ENCODE results near the gene TBC1D14.

The TBC1D14 gene

GRCh38 chr4:6892190-6892908 lies 17.3 kb upstream of the TBC1D14 start:
- H2AFZ ChIP-seq (ENCODE audit: low read depth, low read length, severe bottlenecking) = no peak overlapping the region
- H3K4me2 ChIP-seq (ENCODE audit: low read depth, low read length, poor library complexity, severe bottlenecking) = no peak overlapping the region
- no peak overlapping the region for H3K4me3 ChIP-seq (ENCODE audit: insufficient read depth, low read length, poor library complexity, severe bottlenecking)
- no peak overlapping the region for H3K27ac ChIP-seq (ENCODE audit: low read depth, low read length)
- no peaks in the 10 kb centered on the region for H3K36me3 ChIP-seq (ENCODE audit: low read length)
- H3F3A ChIP-seq (ENCODE audit: insufficient read depth) = no peaks in the 10 kb centered on the region
- H3K9me3 ChIP-seq (ENCODE audit: insufficient read depth, low read length) = no peaks in the 10 kb centered on the region
- no peaks in the 10 kb centered on the region for H3K9me2 ChIP-seq (replicated peaks; ENCODE audit: insufficient read depth, low read length)
- TF ChIP-seq EZH2phosphoT487 (conservative IDR thresholded peaks at IDR 0.05; ENCODE audit: low read length) = no peak
- no peak for TF ChIP-seq CTCF (IDR thresholded peaks at IDR 0.05; ENCODE audit: insufficient read depth, low read length, poor library complexity, severe bottlenecking)
- H3K9ac ChIP-seq (ENCODE audit: low read length) = no peak overlapping the region
- no peaks in the 10 kb centered on the region for H3K79me2 ChIP-seq (ENCODE audit: insufficient read depth, low read length)
- H3K27me3 ChIP-seq (ENCODE audit: low read length) = no peaks in the 10 kb centered on the region
- H4K20me1 ChIP-seq (ENCODE audit: low read depth, low read length) = no peaks in the 10 kb centered on the region

GRCh38 chr4:6892909-6893202 lies 16.8 kb upstream of the TBC1D14 start:
- H3K79me2 ChIP-seq (ENCODE audit: insufficient read depth, low read length) = no peaks in the 10 kb centered on the region
- no peaks in the 10 kb centered on the region for H3F3A ChIP-seq (ENCODE audit: insufficient read depth)
- H3K9ac ChIP-seq (ENCODE audit: low read length) = no peak overlapping the region
- no peaks in the 10 kb centered on the region for H4K20me1 ChIP-seq (ENCODE audit: low read depth, low read length)
- H3K27me3 ChIP-seq (ENCODE audit: low read length) = no peaks in the 10 kb centered on the region
- no peak overlapping the region for H3K4me3 ChIP-seq (ENCODE audit: insufficient read depth, low read length, poor library complexity, severe bottlenecking)
- H3K4me2 ChIP-seq (ENCODE audit: low read depth, low read length, poor library complexity, severe bottlenecking) = no peak overlapping the region
- no peak overlapping the region for H3K27ac ChIP-seq (ENCODE audit: low read depth, low read length)
- no peak overlapping the region for H2AFZ ChIP-seq (ENCODE audit: low read depth, low read length, severe bottlenecking)
- H3K9me3 ChIP-seq (ENCODE audit: insufficient read depth, low read length) = no peaks in the 10 kb centered on the region
- no peaks in the 10 kb centered on the region for H3K9me2 ChIP-seq (replicated peaks; ENCODE audit: insufficient read depth, low read length)
- no peaks in the 10 kb centered on the region for H3K36me3 ChIP-seq (ENCODE audit: low read length)
- TF ChIP-seq EZH2phosphoT487 (conservative IDR thresholded peaks at IDR 0.05; ENCODE audit: low read length) = no peak
- no peak for TF ChIP-seq CTCF (IDR thresholded peaks at IDR 0.05; ENCODE audit: insufficient read depth, low read length, poor library complexity, severe bottlenecking)

- H3K9me2 ChIP-seq (replicated peaks; ENCODE audit: insufficient read depth, low read length) = no peaks in the 10 kb centered on the region
These were observed 16.1 kb upstream of the TBC1D14 start for GRCh38 chr4:6893449-6894085.

More at GRCh38 chr4:6893449-6894085, 16.1 kb upstream of the TBC1D14 start:
- no peaks in the 10 kb centered on the region for H4K20me1 ChIP-seq (ENCODE audit: low read depth, low read length)
- no peaks in the 10 kb centered on the region for H3K79me2 ChIP-seq (ENCODE audit: insufficient read depth, low read length)
- no peak overlapping the region for H3K4me3 ChIP-seq (ENCODE audit: insufficient read depth, low read length, poor library complexity, severe bottlenecking)
- no peaks in the 10 kb centered on the region for H3K9me3 ChIP-seq (ENCODE audit: insufficient read depth, low read length)
- H3F3A ChIP-seq (ENCODE audit: insufficient read depth) = no peaks in the 10 kb centered on the region
- H3K9ac ChIP-seq (ENCODE audit: low read length) = no peak overlapping the region
- no peak overlapping the region for H3K27ac ChIP-seq (ENCODE audit: low read depth, low read length)
- H3K36me3 ChIP-seq (ENCODE audit: low read length) = no peaks in the 10 kb centered on the region
- H3K27me3 ChIP-seq (ENCODE audit: low read length) = no peaks in the 10 kb centered on the region
- TF ChIP-seq CTCF (IDR thresholded peaks at IDR 0.05; ENCODE audit: insufficient read depth, low read length, poor library complexity, severe bottlenecking) (no peak), EZH2phosphoT487 (conservative IDR thresholded peaks at IDR 0.05; ENCODE audit: low read length) (no peak)
- no peak overlapping the region for H3K4me2 ChIP-seq (ENCODE audit: low read depth, low read length, poor library complexity, severe bottlenecking)
- H2AFZ ChIP-seq (ENCODE audit: low read depth, low read length, severe bottlenecking) = no peak overlapping the region

Measured in SU-DHL-6 (cell line).